T-helper 2 cell treated with Interferon-gamma antibody and Interleukin-4, amounts not matched to agents 5 μg/mL and 100 μg/mL, for 36 hours (primary cell): ENCODE data around the gene FTSJ3.
"Not testable (repeated sequence)": the region's sequence is repeated elsewhere in the genome, so short reads cannot be mapped to it uniquely, and the experiment has no call there.

Experiments used
- DNase-seq: peaks from one replicate; pipeline ENCODE4 v3.0.0; 2021; ENCODE audit warnings: low spot score
- H3K27ac Mint-ChIP-seq: one replicate; pipeline ENCODE4 v1.8.0; 2021; ENCODE audit warnings: mild to moderate bottlenecking, mixed read lengths
- H3K27me3 Mint-ChIP-seq: one replicate; pipeline ENCODE4 v1.8.0; 2021; ENCODE audit warnings: low read depth, mixed read lengths
- H3K36me3 Mint-ChIP-seq: one replicate; pipeline ENCODE4 v1.8.0; 2021; ENCODE audit warnings: low read depth, mixed read lengths
- H3K4me1 Mint-ChIP-seq: one replicate; pipeline ENCODE4 v1.8.0; 2021; ENCODE audit warnings: low read depth, mixed read lengths
- H3K4me3 Mint-ChIP-seq: one replicate; pipeline ENCODE4 v1.8.0; 2022; ENCODE audit warnings: mild to moderate bottlenecking, moderate library complexity, mixed read lengths
- H3K9me3 Mint-ChIP-seq: one replicate; pipeline ENCODE4 v1.8.0; 2021; ENCODE audit warnings: mixed read lengths

Gene FTSJ3, protein sequence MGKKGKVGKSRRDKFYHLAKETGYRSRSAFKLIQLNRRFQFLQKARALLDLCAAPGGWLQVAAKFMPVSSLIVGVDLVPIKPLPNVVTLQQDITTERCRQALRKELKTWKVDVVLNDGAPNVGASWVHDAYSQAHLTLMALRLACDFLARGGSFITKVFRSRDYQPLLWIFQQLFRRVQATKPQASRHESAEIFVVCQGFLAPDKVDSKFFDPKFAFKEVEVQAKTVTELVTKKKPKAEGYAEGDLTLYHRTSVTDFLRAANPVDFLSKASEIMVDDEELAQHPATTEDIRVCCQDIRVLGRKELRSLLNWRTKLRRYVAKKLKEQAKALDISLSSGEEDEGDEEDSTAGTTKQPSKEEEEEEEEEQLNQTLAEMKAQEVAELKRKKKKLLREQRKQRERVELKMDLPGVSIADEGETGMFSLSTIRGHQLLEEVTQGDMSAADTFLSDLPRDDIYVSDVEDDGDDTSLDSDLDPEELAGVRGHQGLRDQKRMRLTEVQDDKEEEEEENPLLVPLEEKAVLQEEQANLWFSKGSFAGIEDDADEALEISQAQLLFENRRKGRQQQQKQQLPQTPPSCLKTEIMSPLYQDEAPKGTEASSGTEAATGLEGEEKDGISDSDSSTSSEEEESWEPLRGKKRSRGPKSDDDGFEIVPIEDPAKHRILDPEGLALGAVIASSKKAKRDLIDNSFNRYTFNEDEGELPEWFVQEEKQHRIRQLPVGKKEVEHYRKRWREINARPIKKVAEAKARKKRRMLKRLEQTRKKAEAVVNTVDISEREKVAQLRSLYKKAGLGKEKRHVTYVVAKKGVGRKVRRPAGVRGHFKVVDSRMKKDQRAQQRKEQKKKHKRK

DNA sequence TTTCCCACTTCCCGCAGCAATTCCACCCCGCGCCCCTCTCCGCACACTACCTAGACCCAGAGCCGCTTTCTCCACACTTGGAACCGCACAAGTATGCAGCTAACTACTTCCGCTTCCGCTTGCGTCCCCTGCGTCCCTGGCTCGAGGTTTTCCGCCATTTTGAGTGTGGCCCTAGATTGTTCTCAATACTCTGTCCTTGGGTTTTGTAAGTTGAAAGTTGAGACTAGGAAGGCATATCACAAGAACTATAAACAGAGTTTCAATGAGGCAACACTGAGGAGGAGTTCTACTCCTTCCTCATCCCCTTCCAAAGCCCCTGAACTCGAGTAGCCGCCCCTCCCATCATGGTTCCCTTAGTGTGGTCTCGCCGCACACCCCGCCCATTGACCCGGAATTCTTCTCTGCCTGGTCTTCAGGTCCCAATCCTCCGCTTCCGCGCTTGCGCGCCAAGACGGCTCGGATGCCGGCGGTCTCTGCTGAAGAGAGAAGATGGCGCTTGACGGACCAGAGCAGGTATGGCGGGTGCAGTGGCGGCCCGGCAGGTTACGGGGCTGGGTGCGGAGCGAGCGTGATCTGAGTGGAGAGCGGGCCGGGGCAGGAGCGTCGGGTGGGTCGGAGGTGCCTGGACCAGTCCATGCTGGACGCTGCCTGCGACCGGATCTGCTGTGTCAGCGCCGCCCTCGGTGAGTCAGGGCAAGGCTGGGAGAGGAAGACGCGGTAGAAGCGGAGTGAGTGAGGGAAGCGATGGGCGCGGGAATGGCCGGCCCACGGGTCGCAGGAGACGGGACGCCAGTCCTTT, at the start of gene FTSJ3, which contains the start of gene PSMC5:
Gene FTSJ3, minus strand, starts transcription at position 662 of the 799 bp plus-strand sequence. CDS start 761 bp downstream, outside the sequence.
Gene PSMC5, plus strand, starts transcription at position 430 of the 799 bp plus-strand sequence. Its CDS starts 60 bp downstream, at position 490.
- Mint-ChIP-seq H3K9me3 (no peaks in the 10 kb centered on the region), H3K27me3 (no peaks in the 10 kb centered on the region), H3K4me1 (peaks cover 59% of the 10 kb centered on the region), H3K27ac (peak within 1 kb of the TSS; percentile 97), H3K36me3 (peaks cover 74% of the 10 kb centered on the region), H3K4me3 (peak within 1 kb of the TSS; percentile 97)
- DNase-seq: peak; percentile 95

DNA sequence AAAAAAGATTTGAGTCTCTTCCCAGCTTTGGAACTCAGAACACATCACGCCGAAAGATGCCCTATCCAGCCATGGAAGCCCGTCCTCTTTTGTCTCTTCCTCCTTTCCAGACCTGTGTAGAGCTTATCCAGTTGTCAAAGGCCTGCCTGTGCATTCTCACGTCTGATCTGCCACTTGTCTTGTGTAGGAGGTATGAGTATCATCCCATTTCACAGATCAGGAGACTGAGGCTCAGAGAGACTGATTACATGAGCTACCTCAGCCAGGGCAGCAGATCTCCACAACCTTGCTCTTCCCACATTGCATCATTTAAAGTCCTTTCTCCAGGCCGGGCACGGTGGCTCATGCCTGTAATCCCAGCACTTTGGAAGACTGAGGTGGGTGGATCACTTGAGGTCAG, 47.2 kb upstream of the FTSJ3 start:
- peaks cover 16% of the 10 kb centered on the region for H3K27me3 Mint-ChIP-seq
- not testable (repeated sequence) for H3K27ac Mint-ChIP-seq, H3K4me3 Mint-ChIP-seq, H3K4me1 Mint-ChIP-seq, DNase-seq, H3K36me3 Mint-ChIP-seq, H3K9me3 Mint-ChIP-seq

DNA sequence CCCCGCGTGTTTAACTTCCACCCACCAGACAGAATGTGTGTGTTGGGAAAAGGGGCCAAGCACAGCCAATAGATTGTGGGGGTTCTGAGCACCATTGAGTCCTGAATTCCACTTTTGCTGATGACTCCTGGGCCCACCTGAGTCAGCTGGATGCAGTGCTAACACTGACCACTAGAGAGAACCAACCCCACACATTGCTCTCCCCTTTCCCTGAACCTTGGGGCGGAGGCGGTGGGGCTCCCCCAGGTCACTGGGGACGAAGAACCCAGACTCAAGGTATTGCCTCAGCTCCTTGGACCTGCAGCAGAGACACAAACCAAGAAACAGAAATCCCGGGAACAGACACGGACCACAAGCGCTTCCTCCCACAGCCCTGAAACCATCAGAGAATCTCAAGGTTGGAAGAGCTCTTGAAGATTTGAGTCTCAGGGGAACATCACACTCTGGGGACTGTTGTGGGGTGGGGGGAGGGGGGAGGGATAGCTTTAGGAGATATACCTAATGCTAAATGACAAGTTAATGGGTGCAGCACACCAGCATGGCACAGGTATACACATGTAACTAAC, 46.7 kb upstream of the FTSJ3 start:
- not testable (repeated sequence) for H3K27ac Mint-ChIP-seq, H3K4me3 Mint-ChIP-seq, H3K4me1 Mint-ChIP-seq, H3K9me3 Mint-ChIP-seq, H3K36me3 Mint-ChIP-seq, DNase-seq
- H3K27me3 Mint-ChIP-seq: peaks cover 18% of the 10 kb centered on the region

DNA sequence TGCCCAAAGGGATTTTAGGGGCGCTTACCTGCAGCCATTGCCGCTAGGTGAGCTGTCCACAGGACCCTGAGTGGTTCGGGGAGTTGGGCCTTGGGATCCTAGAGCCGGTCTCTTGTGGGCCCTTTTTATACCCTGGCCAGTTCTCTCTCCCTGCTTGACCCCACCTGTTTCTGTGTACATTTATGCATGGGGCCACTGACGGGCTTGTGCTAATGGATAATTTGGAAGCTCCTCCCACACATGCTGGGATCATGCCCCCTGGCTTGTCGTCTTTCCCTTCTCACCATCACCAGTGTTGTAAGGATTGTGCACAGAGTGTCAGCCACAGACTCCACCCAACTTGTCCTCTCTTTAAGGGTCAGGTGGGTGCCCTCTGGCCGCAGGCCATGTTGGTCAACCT, 46.1 kb upstream of the FTSJ3 start, which contains the start of gene CSH2:
Gene CSH2, minus strand, starts transcription at position 101 of the 400 bp plus-strand sequence. Its CDS starts 63 bp downstream, at position 38.
- not testable (repeated sequence) for H3K9me3 Mint-ChIP-seq, H3K4me1 Mint-ChIP-seq, DNase-seq, H3K36me3 Mint-ChIP-seq, H3K27ac Mint-ChIP-seq, H3K4me3 Mint-ChIP-seq
- peaks cover 19% of the 10 kb centered on the region for H3K27me3 Mint-ChIP-seq

DNA sequence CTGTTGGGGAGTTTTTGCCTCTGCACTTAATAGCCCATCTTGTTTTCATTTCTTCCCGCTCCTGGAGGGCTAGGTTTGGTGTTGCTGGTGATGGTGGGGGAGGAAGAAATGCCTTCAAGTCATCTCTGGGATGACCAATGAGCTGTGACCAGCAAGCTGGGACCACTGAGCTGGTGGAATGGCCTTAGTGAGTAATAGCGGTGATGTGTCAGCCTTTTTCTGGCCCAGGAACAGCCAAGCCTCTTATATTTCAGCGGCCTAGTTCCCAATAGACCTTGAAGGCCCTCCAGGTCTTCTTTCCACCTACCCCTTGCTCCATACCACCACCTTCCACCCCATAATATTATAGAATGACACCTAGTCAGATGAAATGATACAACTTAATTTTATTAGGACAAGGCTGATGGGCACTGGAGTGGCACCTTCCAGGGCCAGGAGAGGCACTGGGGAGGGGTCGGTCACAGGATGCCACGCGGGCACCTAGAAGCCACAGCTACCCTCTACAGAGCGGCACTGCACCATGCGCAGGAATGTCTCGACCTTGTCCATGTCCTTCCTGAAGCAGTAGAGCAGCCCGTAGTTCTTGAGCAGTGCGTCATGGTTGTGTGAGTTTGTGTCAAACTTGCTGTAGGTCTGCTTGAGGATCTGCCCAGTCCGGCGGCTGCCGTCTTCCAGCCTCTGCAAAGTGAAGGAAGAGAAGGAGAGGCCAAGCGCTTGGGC, 44.3 kb upstream of the FTSJ3 start:
- H3K27me3 Mint-ChIP-seq: peaks cover 16% of the 10 kb centered on the region
- H3K27ac Mint-ChIP-seq, H3K4me1 Mint-ChIP-seq, DNase-seq, H3K36me3 Mint-ChIP-seq, H3K9me3 Mint-ChIP-seq, H3K4me3 Mint-ChIP-seq: not testable (repeated sequence)

DNA sequence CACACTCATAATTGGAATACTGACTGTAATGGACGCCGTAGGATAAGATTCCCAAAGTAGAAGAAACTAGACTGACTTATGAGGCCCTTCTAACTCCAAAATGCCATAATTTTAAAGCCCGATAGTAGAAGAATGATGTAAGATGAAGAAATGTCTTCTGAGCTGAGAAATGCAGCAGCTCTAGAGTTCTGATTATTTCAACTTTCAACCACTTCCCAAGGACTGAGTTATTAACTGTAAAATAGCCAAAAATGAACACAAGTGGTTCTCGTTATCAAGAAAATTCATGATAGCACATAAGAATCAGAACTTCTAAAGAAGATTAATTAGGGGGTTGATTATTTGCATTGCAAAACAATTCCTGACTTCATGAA, 42.8 kb upstream of the FTSJ3 start:
- H3K27me3 Mint-ChIP-seq: peaks cover 16% of the 10 kb centered on the region
- not testable (repeated sequence) for H3K4me1 Mint-ChIP-seq, H3K4me3 Mint-ChIP-seq, H3K36me3 Mint-ChIP-seq, H3K9me3 Mint-ChIP-seq, H3K27ac Mint-ChIP-seq, DNase-seq

DNA sequence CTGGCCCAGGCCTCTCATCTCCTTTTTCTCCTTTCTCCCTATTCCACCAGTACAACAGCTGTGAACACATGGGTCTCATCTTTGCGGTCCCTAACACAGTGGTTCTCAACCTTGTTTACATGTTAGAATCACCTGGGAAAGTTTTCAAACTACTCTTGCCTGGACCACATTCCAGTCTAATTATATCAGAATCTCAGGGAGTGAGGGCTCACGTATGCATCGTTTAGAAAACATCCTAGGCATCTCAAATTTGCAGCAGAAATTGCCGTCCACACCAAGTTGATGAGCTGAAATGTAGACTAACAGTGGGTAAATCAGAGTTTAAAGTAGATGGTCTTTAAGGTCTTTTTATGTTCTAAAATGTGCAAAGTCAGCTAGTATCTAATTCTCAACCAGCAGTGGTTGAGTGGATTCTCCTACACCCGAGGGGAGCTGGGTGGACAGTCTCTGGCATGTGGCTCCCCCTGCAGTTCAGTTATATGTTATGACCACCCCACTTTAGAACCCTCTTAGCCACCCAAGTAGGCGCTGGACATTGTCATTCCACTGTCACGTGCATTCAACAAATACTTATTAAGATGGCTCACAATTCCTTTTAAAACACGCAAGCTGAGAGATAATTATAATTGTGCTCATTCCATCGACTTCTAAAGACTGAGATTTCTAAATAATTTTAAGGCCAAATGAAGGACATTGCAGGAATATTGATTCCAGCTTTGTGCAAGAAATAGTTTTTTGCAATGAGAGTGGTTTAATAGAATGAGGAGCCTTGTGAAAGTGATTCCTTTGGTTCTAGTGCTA, 42.2 kb upstream of the FTSJ3 start:
- H3K9me3 Mint-ChIP-seq, DNase-seq, H3K4me1 Mint-ChIP-seq, H3K4me3 Mint-ChIP-seq, H3K36me3 Mint-ChIP-seq, H3K27ac Mint-ChIP-seq: not testable (repeated sequence)
- peaks cover 16% of the 10 kb centered on the region for H3K27me3 Mint-ChIP-seq

DNA sequence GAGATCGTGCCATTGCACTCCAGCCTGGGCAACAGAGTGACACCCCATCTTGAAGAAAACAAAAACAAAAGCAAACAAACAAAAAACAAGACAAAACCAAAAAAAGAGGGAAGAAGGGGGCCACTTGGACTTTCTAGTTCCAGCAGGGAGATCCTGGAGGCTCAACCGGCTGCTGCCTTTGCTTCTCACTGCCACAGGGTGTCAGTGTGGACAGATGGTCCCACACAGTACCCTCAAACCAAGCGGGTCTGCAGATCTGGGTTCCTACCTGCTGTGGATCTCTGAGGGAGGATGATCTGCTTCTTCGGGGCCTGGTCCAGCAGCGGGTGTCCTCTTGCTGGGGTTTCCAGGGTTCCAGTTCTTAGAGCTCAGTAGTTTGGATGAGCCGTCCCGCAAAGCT, 39.2 kb upstream of the FTSJ3 start:
- DNase-seq, H3K36me3 Mint-ChIP-seq, H3K4me3 Mint-ChIP-seq, H3K27ac Mint-ChIP-seq, H3K9me3 Mint-ChIP-seq, H3K4me1 Mint-ChIP-seq: not testable (repeated sequence)
- H3K27me3 Mint-ChIP-seq: peaks cover 24% of the 10 kb centered on the region

DNA sequence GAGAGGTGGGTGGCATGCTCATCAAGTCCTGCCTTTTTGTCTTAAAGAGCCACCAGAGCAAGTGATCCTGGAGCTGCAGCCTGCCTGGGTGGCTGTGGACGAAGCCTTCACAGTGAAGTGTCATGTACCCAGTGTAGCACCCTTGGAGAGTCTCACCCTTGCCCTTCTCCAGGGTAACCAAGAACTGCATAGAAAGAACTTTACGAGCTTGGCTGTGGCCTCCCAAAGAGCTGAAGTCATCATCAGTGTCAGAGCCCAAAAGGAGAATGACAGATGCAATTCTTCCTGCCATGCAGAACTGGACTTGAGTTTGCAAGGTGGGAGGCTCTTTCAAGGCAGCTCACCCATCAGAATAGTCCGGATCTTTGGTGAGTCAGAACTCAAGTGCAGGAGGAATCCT, 31.8 kb upstream of the FTSJ3 start:
- Mint-ChIP-seq H3K27me3 (peaks cover 25% of the 10 kb centered on the region), H3K36me3 (no peaks in the 10 kb centered on the region), H3K9me3 (no peaks in the 10 kb centered on the region), H3K27ac (no peak overlapping the region), H3K4me1 (no peaks in the 10 kb centered on the region), H3K4me3 (no peak overlapping the region)
- no peak for DNase-seq

DNA sequence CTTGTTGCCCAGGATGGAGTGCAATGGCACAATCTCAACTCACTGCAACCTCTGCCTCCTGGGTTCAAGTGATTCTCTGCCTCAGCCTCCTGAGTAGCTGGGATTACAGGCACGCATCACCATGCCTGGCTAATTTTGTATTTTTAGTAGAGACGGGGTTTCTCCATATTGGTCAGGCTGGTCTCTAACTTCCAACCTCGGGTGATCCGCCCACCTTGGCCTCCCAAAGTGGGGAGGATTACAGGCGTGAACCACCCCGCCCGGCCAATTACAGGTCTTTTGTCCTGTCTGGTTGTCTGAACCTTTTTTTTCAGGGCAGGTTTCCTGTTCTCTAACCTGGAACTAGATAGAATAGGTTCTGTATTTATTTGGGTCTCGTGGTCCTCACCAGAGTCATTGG, 29.0 kb upstream of the FTSJ3 start:
- H3K4me1 Mint-ChIP-seq, H3K27ac Mint-ChIP-seq, H3K9me3 Mint-ChIP-seq, H3K4me3 Mint-ChIP-seq, H3K36me3 Mint-ChIP-seq, DNase-seq: not testable (repeated sequence)
- peaks cover 24% of the 10 kb centered on the region for H3K27me3 Mint-ChIP-seq

DNA sequence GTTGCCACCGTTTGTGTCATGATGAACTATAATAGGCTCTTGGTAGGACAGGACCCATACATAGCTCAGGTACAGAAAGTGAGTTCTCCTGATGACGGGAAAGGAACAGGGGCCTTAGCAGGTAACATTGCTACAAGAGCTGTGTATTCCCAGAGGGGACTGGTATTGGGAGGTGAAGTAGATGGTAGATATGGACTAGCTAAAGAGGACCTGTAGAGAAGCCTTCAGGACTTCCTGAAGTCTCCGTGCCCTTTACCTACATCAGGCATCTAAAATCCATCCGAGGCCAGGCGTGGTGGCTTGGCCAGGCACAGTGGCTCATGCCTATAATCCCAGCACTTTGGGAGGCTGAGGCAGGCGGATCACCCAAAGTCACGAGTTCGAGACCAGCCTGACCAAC, 27.7 kb upstream of the FTSJ3 start:
- no peak for DNase-seq
- no peak overlapping the region for H3K4me3 Mint-ChIP-seq
- H3K36me3 Mint-ChIP-seq: no peaks in the 10 kb centered on the region
- H3K27me3 Mint-ChIP-seq: peaks cover 25% of the 10 kb centered on the region
- H3K27ac Mint-ChIP-seq: no peak overlapping the region
- no peaks in the 10 kb centered on the region for H3K9me3 Mint-ChIP-seq
- H3K4me1 Mint-ChIP-seq: no peaks in the 10 kb centered on the region

DNA sequence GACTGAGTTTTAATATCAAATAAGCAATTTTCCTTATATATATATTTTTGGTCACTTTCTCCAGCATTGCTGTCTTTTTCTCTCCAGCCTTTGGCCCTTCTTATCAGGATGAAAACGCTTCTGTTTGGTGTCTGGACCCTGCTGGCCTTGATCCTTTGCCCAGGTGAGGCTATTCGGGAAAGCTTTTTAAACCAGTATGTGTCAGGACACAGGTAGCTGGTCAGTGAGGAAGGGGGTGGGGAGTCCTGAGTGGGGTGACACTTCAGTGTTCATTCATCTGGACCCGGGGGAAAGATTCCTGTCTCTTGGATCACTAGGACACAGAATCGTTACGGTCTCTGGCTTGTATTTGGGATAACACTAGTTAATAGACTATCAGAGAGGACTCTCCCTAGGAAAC, 27.2 kb upstream of the FTSJ3 start:
- DNase-seq: no peak
- H3K27me3 Mint-ChIP-seq: peaks cover 20% of the 10 kb centered on the region
- peaks cover 2% of the 10 kb centered on the region for H3K4me1 Mint-ChIP-seq
- no peak overlapping the region for H3K27ac Mint-ChIP-seq
- no peaks in the 10 kb centered on the region for H3K36me3 Mint-ChIP-seq
- no peaks in the 10 kb centered on the region for H3K9me3 Mint-ChIP-seq
- H3K4me3 Mint-ChIP-seq: no peak overlapping the region
